Caco-2 (cell line): Measurements from ENCODE around the gene HAUS7. TPM values are rescaled to one million over a fixed set of nuclear protein-coding genes. Genes with fewer than 3 reads are reported as not detected.

Experiments
- BruUV-seq: library from RNA; stranded (reverse); fragments of 400-500 nt; replicated peaks from 2 replicates; lab custom pipeline; 2021; lab: Mats Ljungman, UMichigan
- CTCF ChIA-PET: fragments of 300-600 bp; sonication (Branson Sonifier 250); formaldehyde crosslinking; loops from one replicate; lab custom pipeline; 2022; ENCODE audit warnings: antibody characterized with exemption; lab: Charles Lee
- POLR2A ChIA-PET: fragments of 300-600 bp; sonication (Branson Sonifier 250); formaldehyde crosslinking; loops from one replicate; lab custom pipeline; 2022; ENCODE audit warnings: antibody characterized with exemption; lab: Charles Lee
- DNase-seq, 2 experiments: peaks; one replicate each; pipeline versions ENCODE4 v3.0.0 to v3.0.0-alpha.2; 2020 to 2022
- H3K27me3 ChIP-seq: replicated peaks from 2 replicates; pipeline ENCODE4 v1.6.0; 2011; ENCODE audit warnings: low read length; ENCODE audit not compliant: control insufficient read depth, insufficient read depth
- H3K36me3 ChIP-seq: 2 replicates; pipeline ENCODE4 v1.5.1; 2011; ENCODE audit warnings: low read length; ENCODE audit not compliant: control insufficient read depth, insufficient read depth
- H3K4me1 ChIP-seq: fragments of 250-450 bp; sonication (Bioruptor Pico); 2 replicates; pipeline ENCODE4 v1.5.1; 2020; ENCODE audit warnings: mild to moderate bottlenecking
- H3K4me3 ChIP-seq: 2 replicates; pipeline ENCODE4 v1.5.1; 2011; ENCODE audit warnings: low read depth, mild to moderate bottlenecking, control low read depth, low read length
- H3K9me3 ChIP-seq: fragments of 250-450 bp; sonication (Bioruptor Pico); 2 replicates; pipeline ENCODE4 v1.5.1; 2020; ENCODE audit warnings: mild to moderate bottlenecking, moderate library complexity
- H3K27ac Mint-ChIP-seq: one replicate; pipeline ENCODE4 v1.8.0; 2022; ENCODE audit warnings: mixed read lengths; ENCODE audit not compliant: unreplicated experiment
- H3K27me3 Mint-ChIP-seq: one replicate; pipeline ENCODE4 v1.8.0; 2022; ENCODE audit warnings: mixed read lengths; ENCODE audit not compliant: insufficient read depth, unreplicated experiment
- H3K36me3 Mint-ChIP-seq: one replicate; pipeline ENCODE4 v1.8.0; 2022; ENCODE audit warnings: mild to moderate bottlenecking, mixed read lengths; ENCODE audit not compliant: insufficient read depth, unreplicated experiment
- H3K4me1 Mint-ChIP-seq: one replicate; pipeline ENCODE4 v1.8.0; 2022; ENCODE audit warnings: low read depth, mixed read lengths; ENCODE audit not compliant: unreplicated experiment
- H3K4me3 Mint-ChIP-seq: one replicate; pipeline ENCODE4 v1.8.0; 2022; ENCODE audit warnings: mild to moderate bottlenecking, moderate library complexity, mixed read lengths; ENCODE audit not compliant: unreplicated experiment
- H3K9me3 Mint-ChIP-seq: one replicate; pipeline ENCODE4 v1.8.0; 2022; ENCODE audit warnings: mixed read lengths; ENCODE audit not compliant: unreplicated experiment
- intact Hi-C: fragments of 100-400 bp; cut with micrococcal nuclease; formaldehyde crosslinking; loops from one replicate; pipeline ENCODE4 v1.10.0; 2022; ENCODE audit not compliant: unreplicated experiment
- total RNA-seq: library from RNA; stranded (reverse); gene quantifications from 2 replicates; pipeline ENCODE4 v1.2.3, GENCODE V29; 2022
- TF ChIP-seq, protein P1 (sequence below), 2 experiments: fragments of 200-600 bp in 1 of 2; IDR thresholded peaks; 1 replicate in 1 of 2; 2 replicates in 1 of 2; pipeline versions ENCODE4 v1.5.1 to v1.8.0; 2011 to 2022; ENCODE audit warnings: antibody characterized with exemption in 1 of 2, control low read depth in 1 of 2, inconsistent platforms in 1 of 2, low read depth in 1 of 2, low read length in 1 of 2, mild to moderate bottlenecking in 1 of 2, moderate library complexity in 1 of 2; ENCODE audit not compliant: insufficient read depth in 1 of 2, severe bottlenecking in 1 of 2, unreplicated experiment in 1 of 2

Gene HAUS7
- total RNA-seq, 1 experiment from 2014 or later: 34.0 TPM

- no peak overlapping the region for H3K4me3 Mint-ChIP-seq
- no peaks in the 10 kb centered on the region for H3K36me3 ChIP-seq
- BruUV-seq: no TSS peak
- DNase-seq: no peak
- H3K36me3 Mint-ChIP-seq: peaks cover 18% of the 10 kb centered on the region
- no peaks in the 10 kb centered on the region for H3K27me3 Mint-ChIP-seq
- H3K4me3 ChIP-seq: no peak overlapping the region
- TF ChIP-seq, protein P1, sequence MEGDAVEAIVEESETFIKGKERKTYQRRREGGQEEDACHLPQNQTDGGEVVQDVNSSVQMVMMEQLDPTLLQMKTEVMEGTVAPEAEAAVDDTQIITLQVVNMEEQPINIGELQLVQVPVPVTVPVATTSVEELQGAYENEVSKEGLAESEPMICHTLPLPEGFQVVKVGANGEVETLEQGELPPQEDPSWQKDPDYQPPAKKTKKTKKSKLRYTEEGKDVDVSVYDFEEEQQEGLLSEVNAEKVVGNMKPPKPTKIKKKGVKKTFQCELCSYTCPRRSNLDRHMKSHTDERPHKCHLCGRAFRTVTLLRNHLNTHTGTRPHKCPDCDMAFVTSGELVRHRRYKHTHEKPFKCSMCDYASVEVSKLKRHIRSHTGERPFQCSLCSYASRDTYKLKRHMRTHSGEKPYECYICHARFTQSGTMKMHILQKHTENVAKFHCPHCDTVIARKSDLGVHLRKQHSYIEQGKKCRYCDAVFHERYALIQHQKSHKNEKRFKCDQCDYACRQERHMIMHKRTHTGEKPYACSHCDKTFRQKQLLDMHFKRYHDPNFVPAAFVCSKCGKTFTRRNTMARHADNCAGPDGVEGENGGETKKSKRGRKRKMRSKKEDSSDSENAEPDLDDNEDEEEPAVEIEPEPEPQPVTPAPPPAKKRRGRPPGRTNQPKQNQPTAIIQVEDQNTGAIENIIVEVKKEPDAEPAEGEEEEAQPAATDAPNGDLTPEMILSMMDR (IDR thresholded peaks at IDR 0.05; ENCODE audit: insufficient read depth in 1 of 2, low read depth in 1 of 2, low read length in 1 of 2, severe bottlenecking in 1 of 2, unreplicated experiment in 1 of 2): no peak
- POLR2A ChIA-PET: no interaction called here
- CTCF ChIA-PET: no interaction called here
- H3K9me3 Mint-ChIP-seq: no peaks in the 10 kb centered on the region
- H3K27me3 ChIP-seq: no peaks in the 10 kb centered on the region
- no peaks in the 10 kb centered on the region for H3K4me1 Mint-ChIP-seq
- intact Hi-C loops: no loop called here
- H3K9me3 ChIP-seq: no peaks in the 10 kb centered on the region
- no peaks in the 10 kb centered on the region; the same call in 1 of the 2 replicates for H3K4me1 ChIP-seq
- H3K27ac Mint-ChIP-seq: no peak overlapping the region
Observed at GRCh38 chrX:153465691-153466380, 4.5 kb downstream of the HAUS7 start.

- Mint-ChIP-seq H3K36me3 (peaks cover 20% of the 10 kb centered on the region), H3K9me3 (no peaks in the 10 kb centered on the region), H3K4me1 (no peaks in the 10 kb centered on the region), H3K27me3 (no peaks in the 10 kb centered on the region), H3K27ac (no peak overlapping the region), H3K4me3 (no peak overlapping the region)
- ChIA-PET CTCF (no interaction called here), POLR2A (no interaction called here)
- DNase-seq: no peak
- Histone ChIP-seq H3K4me3 (no peak overlapping the region), H3K27me3 (no peaks in the 10 kb centered on the region), H3K4me1 (peaks cover 8% of the 10 kb centered on the region; the same call in 1 of the 2 replicates), H3K9me3 (no peaks in the 10 kb centered on the region), H3K36me3 (no peaks in the 10 kb centered on the region)
- intact Hi-C loops: no loop called here
- TF ChIP-seq, protein P1 (IDR thresholded peaks at IDR 0.05; ENCODE audit: insufficient read depth in 1 of 2, low read depth in 1 of 2, low read length in 1 of 2, severe bottlenecking in 1 of 2, unreplicated experiment in 1 of 2): no peak
- BruUV-seq: no TSS peak
Observed at GRCh38 chrX:153464116-153464515, 6.3 kb downstream of the HAUS7 start.

GRCh38 chrX:153463556-153463955 is 6.8 kb downstream of the HAUS7 start:
- ChIA-PET POLR2A (no interaction called here), CTCF (no interaction called here)
- intact Hi-C loops: no loop called here
- Mint-ChIP-seq H3K9me3 (no peaks in the 10 kb centered on the region), H3K4me1 (no peaks in the 10 kb centered on the region), H3K4me3 (no peak overlapping the region), H3K27ac (no peak overlapping the region), H3K27me3 (no peaks in the 10 kb centered on the region), H3K36me3 (peaks cover 22% of the 10 kb centered on the region)
- TF ChIP-seq, protein P1 (IDR thresholded peaks at IDR 0.05; ENCODE audit: insufficient read depth in 1 of 2, low read depth in 1 of 2, low read length in 1 of 2, severe bottlenecking in 1 of 2, unreplicated experiment in 1 of 2): no peak
- no peaks in the 10 kb centered on the region for H3K27me3 ChIP-seq
- BruUV-seq: no TSS peak
- no peaks in the 10 kb centered on the region for H3K36me3 ChIP-seq
- H3K4me3 ChIP-seq: no peak overlapping the region
- H3K4me1 ChIP-seq: peaks cover 8% of the 10 kb centered on the region; the same call in 1 of the 2 replicates
- DNase-seq: no peak
- no peaks in the 10 kb centered on the region for H3K9me3 ChIP-seq
